Lower lobe of right lung (tissue), 2 donors: Measurements from ENCODE around the gene TRRAP. TPM values are rescaled to one million over a fixed set of nuclear protein-coding genes. Genes with fewer than 3 reads are reported as not detected.

Source experiments
- ATAC-seq, 2 donors: fragments of 200-7000 bp; cut with Tn5 transposase; one replicate each; pipeline ENCODE4 v1.9.1; 2020 to 2022; ENCODE audit warnings: mild to moderate bottlenecking in 2 of 2, moderate library complexity in 2 of 2
- DNase-seq: peaks from one replicate; pipeline ENCODE4 v3.0.0-alpha.2; 2020
- H3K27ac ChIP-seq: fragments of 200-600 bp; one replicate; pipeline ENCODE4 v1.8.0; 2022
- H3K27me3 ChIP-seq: fragments of 200-600 bp; one replicate; pipeline ENCODE4 v1.8.0; 2022; ENCODE audit warnings: low read depth
- H3K36me3 ChIP-seq: fragments of 200-600 bp; one replicate; pipeline ENCODE4 v1.8.0; 2022; ENCODE audit warnings: mild to moderate bottlenecking
- H3K4me1 ChIP-seq: fragments of 200-600 bp; one replicate; pipeline ENCODE4 v1.8.0; 2022
- H3K4me3 ChIP-seq: fragments of 200-600 bp; one replicate; pipeline ENCODE4 v1.8.0; 2022; ENCODE audit warnings: mild to moderate bottlenecking
- H3K9me3 ChIP-seq: fragments of 200-600 bp; one replicate; pipeline ENCODE4 v1.8.0; 2022
- intact Hi-C: fragments of 100-400 bp; cut with DNase I; formaldehyde crosslinking; loops from one replicate; pipeline ENCODE4 v1.11.0; 2022
- microRNA-seq: library from miRNA; unstranded; fragments of <30 nt; microRNA quantifications from one replicate; pipeline ENCODE4 v1.2.0, GENCODE V29; 2020; ENCODE audit warnings: borderline number of aligned reads
- total RNA-seq: library from RNA; stranded (reverse); fragmentation: NEBNext Ultra II Directional; extraction: Animal tissue kit (Norgen Biotek cat#: 25700); gene quantifications from one replicate; pipeline ENCODE4 v1.2.1, GENCODE V29; 2021
- TF ChIP-seq, protein P1 (sequence below): fragments of 200-600 bp; IDR thresholded peaks from one replicate; pipeline ENCODE4 v1.8.0; 2022; ENCODE audit warnings: antibody characterized with exemption, mild to moderate bottlenecking
- donor health status: DM: no; HTN: yes; CAD: no; lungs with severe emphysema.

TRRAP gene
- total RNA-seq, 1 donor from 2014 or later, result 38.5 TPM

- peaks cover 94% of the 10 kb centered on the region for H3K36me3 ChIP-seq
- intact Hi-C loops, result no loop called here
- H3K4me3 ChIP-seq, result no peak overlapping the region
- H3K9me3 ChIP-seq, result no peaks in the 10 kb centered on the region
- ATAC-seq, result no peak
- TF ChIP-seq, protein P1, sequence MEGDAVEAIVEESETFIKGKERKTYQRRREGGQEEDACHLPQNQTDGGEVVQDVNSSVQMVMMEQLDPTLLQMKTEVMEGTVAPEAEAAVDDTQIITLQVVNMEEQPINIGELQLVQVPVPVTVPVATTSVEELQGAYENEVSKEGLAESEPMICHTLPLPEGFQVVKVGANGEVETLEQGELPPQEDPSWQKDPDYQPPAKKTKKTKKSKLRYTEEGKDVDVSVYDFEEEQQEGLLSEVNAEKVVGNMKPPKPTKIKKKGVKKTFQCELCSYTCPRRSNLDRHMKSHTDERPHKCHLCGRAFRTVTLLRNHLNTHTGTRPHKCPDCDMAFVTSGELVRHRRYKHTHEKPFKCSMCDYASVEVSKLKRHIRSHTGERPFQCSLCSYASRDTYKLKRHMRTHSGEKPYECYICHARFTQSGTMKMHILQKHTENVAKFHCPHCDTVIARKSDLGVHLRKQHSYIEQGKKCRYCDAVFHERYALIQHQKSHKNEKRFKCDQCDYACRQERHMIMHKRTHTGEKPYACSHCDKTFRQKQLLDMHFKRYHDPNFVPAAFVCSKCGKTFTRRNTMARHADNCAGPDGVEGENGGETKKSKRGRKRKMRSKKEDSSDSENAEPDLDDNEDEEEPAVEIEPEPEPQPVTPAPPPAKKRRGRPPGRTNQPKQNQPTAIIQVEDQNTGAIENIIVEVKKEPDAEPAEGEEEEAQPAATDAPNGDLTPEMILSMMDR, result no peak
- no peaks in the 10 kb centered on the region for H3K4me1 ChIP-seq
- H3K27ac ChIP-seq, result no peak overlapping the region
- DNase-seq, result no peak
- no peaks in the 10 kb centered on the region for H3K27me3 ChIP-seq
These were observed 176.4 kb downstream of the TRRAP start for GRCh38 chr7:99054781-99055180.

- DNase-seq (no peak), ATAC-seq (no peak)
- Histone ChIP-seq H3K27me3 (no peaks in the 10 kb centered on the region), H3K4me1 (no peaks in the 10 kb centered on the region), H3K27ac (no peak overlapping the region), H3K9me3 (no peaks in the 10 kb centered on the region), H3K36me3 (peaks cover 33% of the 10 kb centered on the region), H3K4me3 (no peak overlapping the region)
- TF ChIP-seq, protein P1, result no peak
- intact Hi-C loops, result no loop called here
These were observed 182.9 kb downstream of the TRRAP start for GRCh38 chr7:99061001-99061776.

Small RNA genes within 50 kb of the gene (microRNA-seq; reads per million reads assigned to microRNA genes)
- gene MIR3609, result 4.0 reads per million

Other genes starting within 250 kb of the TRRAP start
- gene TMEM130, start 8.5 kb upstream of the TRRAP start, total RNA-seq, result 2.9 TPM